HG03460 (cell line): ENCODE measurements around the gene NAT9.
A peak's percentile ranks its signal among the peaks of the same experiment; 100 is the strongest.

Source experiments
- ATAC-seq: cut with Tn5 transposase; IDR thresholded peaks from one replicate; pipeline ENCODE4 v1.9.1; 2021; ENCODE audit not compliant: unreplicated experiment

NAT9 gene

DNA sequence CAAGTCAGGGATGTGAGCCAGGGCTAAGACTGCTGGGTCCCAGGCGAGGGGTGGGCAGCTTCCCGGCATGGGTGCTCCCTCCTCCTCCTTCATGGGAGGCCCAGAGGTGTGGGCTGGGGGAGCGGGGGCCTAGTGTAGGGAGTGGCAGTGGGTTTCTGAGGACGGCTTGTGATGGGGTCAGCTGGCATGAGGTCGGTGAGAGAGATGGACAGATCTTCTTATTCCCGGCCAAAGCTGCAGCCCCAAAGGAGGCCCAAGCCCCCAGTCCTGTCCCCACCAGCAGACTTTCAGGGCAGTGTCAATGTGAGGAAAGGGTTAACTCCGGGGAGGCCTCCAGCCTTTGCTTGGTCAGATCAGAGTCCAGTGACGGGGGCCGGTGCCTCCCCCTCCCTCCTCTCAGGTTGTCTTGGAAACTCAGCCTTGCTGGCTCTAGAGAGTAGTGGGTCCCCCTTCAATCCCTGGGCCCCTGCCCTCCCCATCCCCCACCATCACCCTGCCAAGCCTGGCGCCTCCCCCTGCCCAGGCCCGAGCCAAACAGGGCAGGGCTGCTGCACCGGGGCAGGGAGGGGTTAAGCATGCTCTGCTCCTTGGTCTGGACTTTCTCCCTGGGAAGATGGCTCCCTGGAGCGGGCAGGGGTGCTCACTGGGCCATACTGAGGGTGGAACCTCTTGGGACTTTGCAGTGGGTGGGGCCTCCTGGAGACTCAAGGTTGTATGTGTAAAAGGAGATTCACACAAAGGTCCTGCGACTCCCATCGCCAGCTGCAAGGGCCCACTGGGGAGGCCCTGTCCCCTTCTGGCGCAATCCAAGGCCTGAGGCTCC, 12.4 kb downstream of the NAT9 start:
- ATAC-seq = no peak

DNA sequence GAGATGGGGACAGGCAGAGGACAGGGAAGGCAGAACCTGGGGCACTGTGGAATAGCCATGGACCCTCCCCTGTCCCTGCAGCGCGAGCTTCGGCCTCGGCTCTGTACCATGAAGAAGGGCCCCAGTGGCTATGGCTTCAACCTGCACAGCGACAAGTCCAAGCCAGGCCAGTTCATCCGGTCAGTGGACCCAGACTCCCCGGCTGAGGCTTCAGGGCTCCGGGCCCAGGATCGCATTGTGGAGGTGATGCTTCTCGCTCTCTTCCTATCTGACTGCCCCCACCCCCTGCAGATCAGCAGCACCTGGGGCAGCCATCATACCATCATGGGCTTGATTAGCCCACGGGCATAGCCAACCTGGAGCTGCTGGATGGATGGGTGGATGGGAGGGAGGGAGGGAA, 14.2 kb downstream of the NAT9 start:
- no peak for ATAC-seq

DNA sequence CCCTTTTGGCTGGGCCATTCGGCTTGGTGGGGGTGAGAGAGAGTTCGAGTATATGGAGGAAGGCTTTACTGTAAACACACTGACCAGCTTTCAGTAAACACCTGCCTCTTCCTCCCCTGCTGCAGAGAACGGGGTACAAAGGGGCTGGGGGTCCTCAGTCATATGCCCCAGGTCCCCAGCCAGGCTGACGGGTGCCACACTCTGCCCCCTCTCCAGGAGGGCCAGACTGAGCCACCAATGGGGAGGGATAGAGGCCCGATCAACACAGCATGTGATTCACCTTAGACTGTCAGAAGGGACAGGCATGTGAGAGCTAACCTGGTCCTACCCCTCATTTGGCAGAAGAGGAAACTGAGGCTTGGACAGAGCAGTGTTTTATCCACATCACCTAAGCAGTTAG, 14.7 kb downstream of the NAT9 start:
- no peak for ATAC-seq

DNA sequence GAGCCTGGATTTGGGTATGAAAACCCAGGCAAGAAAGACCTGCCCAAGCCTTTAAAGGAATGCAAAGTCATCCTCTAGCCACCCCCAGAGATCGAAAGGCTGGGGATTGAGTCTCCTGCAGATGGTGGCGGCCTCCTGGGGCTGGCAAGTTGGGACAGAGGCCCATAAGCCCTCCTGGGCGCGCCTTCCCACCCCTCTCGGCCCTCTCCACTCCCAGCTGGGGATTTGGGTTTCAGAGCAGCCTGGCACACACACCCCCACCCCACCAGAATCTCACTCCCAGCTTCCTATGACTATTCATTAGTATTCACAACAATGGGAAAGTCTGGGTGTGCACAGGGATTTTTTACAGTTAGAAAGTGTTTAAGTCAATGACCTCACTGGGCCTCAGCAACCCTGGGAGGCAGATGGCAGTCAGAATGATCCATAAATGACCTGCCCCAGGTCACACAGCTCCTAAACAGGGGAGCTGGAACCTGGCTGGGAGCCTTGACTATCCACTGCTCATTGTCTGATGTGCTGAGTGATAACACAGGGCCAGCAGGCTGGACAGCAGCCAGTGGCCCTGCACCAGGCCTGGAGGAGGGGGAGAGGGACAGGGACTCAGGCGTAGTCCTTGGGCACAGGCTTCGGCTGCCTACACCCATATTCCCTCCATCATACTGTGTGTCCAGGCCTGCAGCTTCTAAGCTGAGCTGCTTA, 15.6 kb downstream of the NAT9 start:
- ATAC-seq = no peak

DNA sequence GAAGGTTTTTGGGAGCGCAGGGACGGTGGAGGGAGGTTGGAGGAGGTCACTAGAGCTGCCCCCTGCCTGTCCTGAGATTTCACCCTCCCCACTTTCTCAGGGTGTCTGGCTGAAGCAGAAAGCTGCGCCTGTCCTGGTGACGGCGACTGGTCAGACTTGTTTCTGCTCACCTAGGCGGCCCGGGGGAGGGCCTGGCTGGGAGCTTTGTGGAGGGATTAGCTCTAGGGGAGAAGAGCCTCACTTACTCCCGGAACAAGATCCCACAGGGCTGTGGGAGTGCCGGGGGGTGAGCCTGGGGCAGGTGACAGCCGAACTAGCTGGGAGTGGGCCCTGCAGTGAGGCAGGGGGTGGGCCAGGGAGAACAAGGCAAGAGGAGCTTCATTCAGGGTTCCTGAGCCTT, 16.2 kb downstream of the NAT9 start:
- ATAC-seq = no peak

GRCh38 chr17:74759243-74759801, 16.8 kb downstream of the NAT9 start:
- ATAC-seq = peak; percentile 60

DNA sequence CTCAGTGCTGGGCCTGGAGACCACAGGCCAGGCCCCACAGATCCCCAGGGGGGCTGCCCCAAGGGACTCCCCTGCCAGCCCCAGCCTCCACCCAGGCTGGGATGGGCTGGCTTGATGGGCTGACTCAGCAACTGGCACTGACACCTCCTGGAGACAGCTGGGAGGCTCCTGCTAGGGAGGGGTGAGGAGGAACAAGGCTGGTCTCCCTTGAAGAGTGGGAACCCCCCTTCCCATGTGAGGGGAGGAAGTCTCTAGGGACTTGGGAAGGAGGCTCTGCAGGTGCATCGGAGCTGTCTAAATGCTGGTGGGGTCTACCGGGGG, 17.3 kb downstream of the NAT9 start:
- no peak for ATAC-seq

DNA sequence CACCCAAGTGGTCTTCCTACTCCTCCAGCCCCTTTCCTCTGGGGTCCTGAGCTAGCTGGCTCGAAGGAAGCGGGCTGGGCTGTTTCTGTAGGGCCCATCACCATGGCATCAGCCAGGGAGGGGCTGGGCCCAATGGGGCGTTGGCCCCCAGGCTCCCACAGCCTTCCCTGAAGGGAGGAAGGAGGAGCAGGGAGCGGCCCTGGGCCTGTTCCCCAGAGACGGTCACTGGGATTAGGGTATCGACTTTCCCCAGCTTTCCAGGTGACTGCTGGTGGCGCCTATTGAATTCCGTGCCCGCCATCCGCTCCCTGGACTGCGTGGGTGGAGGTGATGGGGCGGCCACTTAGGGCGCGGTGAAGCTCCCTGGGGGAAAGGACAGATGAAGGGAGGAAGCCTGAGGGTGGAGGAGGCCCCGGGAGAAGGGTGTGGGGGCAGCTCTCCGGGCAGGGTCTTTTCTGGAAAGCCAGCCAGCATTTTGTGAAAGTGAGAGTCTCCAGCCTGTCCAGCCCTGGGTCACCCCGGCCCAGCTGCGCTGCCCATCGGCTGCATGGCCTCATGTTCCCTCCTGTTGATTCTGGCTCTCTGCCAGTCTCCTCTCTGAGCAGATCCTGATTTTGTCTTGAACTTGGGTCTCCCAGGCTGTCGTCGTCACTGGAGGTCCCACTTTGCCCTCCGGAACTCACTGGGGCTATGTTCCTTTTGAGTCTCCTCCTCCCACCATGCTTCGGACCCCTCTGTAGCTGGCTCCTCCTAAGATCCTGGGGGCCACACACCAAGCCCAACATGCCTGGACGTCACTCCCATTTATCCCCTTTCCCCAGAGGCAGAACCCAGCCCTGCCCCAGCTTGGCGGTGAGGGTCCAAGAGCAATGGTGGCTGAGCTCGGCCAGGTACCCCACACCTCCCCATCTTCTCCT, 18.0 kb downstream of the NAT9 start:
- ATAC-seq = no peak

GRCh38 chr17:74757502-74757901, 18.6 kb downstream of the NAT9 start:
- no peak for ATAC-seq

GRCh38 chr17:74756891-74757290, 19.3 kb downstream of the NAT9 start:
- no peak for ATAC-seq

DNA sequence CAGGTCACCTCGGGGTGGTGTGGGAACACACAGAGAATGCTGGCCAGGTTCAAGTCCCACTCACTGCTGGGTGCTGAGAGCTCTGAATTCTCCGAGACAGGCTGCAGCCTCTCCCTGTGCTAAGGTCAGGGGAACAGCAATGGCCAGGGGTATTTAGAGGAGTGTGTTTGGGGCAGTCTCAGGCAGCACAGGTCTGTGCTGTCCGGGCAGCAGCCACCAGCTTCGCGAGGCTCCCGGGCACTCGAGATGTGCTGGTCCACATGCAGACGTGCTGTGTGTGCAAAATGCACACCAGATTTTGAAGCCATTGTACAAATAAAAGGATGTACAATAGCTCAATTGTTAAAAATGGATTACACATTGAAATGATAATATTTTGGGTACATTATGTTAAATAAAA, 20.6 kb downstream of the NAT9 start:
- ATAC-seq = no peak

DNA sequence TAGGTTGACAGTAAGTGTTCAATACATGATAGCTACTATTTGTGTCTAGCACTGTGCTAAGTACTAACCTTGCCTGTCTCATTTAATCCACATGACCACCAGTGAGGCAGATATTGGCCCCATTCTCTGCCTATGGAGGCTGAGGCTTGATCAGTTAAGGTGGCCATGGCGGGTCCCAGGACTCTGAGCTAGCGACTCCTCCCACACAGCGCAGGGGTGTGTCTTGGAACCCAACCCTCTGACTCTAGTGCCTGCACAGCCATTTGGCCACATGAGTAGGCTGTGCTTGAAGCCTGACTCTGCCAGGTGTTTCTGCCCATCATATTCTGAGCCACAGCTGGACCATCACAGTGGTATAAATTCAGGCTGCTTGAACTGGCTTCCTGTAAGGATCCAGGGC, 21.3 kb downstream of the NAT9 start:
- ATAC-seq = no peak

DNA sequence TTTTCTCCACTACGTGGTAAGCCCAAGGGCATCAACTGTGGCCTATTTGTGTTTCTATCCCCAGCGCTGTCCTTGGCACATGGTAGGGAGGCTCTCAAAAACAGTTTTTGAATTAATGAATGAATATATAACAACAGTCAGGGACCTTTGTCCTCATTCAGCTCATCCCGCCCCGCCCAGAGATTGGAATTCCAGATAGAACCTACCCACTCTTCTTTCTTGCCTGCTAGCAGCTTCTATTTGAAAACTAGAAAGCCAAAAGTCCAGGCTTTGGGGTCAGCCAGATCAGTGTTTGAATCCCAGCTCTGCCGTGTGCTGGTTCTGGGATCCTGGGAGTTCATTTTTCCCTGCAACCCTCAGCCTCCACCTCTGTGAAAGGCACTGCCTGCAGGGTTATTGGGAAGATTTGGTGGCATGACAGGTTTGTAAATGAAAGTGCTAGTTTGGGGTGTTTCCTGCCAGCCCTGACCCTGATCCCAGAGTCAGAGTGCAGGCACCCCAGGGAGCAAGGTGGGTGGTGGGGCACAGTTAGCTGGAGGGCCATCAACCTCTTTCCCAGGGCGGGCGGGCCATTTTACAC, 23.2 kb downstream of the NAT9 start:
- ATAC-seq = no peak

GRCh38 chr17:74752415-74752814, 23.7 kb downstream of the NAT9 start:
- no peak for ATAC-seq

DNA sequence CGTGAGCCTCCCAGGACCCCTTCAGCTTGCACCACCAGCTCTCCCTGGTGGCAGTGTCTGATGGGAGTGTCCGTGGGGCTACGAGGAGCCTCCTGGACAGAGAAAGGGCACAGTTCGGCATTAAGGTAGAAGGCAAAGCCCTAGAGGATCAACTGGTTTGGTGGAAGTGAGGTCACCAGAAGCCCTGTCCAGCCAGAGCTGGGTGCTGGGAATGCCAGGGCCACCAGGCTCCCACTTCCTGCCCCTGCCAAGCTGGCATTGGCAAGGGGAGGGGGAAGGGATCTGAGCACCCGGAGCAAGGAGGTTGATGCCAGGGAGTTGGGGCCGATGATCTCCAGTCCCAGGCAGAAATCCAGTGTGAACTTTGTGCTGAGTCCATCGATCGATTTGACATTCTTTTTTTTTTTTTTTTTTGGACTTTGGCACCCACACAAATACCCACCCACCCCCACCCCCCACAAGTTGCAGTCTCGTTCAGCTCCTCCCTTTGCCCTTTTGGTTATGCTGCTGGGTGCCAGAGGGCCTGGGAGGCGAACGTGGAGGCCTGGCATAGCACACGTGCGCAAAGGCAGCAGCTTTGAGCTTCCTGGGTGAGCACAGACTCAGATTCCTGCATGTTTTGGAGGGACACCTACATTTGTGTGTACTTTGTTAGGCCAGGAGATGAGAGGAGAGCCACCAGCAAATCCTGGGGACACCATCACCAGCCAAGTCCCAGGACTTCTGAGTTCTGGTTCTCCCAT, 25.6 kb downstream of the NAT9 start:
- ATAC-seq = no peak

- ATAC-seq = no peak
These were observed 26.2 kb downstream of the NAT9 start for GRCh38 chr17:74750039-74750326.

- peak; percentile 19 for ATAC-seq
These were observed 26.7 kb downstream of the NAT9 start for GRCh38 chr17:74749279-74750038.

DNA sequence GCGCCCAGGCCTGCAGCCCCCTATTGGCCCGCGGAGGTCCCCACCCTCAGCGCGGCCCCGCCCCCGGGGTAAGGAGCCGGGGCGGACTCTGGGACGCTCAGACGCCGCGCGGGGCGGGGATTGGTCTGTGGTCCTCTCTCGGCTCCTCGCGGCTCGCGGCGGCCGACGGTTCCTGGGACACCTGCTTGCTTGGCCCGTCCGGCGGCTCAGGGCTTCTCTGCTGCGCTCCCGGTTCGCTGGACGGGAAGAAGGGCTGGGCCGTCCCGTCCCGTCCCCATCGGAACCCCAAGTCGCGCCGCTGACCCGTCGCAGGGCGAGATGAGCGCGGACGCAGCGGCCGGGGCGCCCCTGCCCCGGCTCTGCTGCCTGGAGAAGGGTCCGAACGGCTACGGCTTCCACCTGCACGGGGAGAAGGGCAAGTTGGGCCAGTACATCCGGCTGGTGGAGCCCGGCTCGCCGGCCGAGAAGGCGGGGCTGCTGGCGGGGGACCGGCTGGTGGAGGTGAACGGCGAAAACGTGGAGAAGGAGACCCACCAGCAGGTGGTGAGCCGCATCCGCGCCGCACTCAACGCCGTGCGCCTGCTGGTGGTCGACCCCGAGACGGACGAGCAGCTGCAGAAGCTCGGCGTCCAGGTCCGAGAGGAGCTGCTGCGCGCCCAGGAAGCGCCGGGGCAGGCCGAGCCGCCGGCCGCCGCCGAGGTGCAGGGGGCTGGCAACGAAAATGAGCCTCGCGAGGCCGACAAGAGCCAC, 27.4 kb downstream of the NAT9 start, which contains the start of gene NHERF1:
NHERF1 (plus strand) TSS at position 100 of the 750 bp plus-strand sequence; CDS start at position 319, 219 bp downstream.
- peak; percentile 89 for ATAC-seq

DNA sequence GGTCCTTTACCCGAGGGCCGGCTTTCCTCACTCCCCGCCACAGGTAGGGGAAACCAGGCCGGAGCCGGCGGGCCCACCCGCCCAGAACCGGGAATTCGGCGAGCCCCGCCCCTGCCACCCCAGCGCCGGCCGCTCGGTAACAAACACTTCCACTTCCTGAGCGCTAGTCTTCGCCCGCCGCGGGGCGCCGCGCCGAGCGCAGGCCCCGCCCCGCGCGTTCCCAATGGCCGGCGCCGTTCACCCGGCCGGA, 27.9 kb downstream of the NAT9 start:
- ATAC-seq = no peak
